HG03565 (cell line): ENCODE data around the gene PSMC6.
A peak's percentile ranks its signal among the peaks of the same experiment; 100 is the strongest.

ENCODE experiments used
- ATAC-seq: cut with Tn5 transposase; IDR thresholded peaks from one replicate; pipeline ENCODE4 v1.9.1; 2021; ENCODE audit warnings: mild to moderate bottlenecking, moderate library complexity; ENCODE audit not compliant: unreplicated experiment

Gene PSMC6

GRCh38 chr14:52706724-52707706 lies at the start of gene PSMC6:
PSMC6 (plus strand) TSS chr14:52707200; CDS start chr14:52707220, 20 bp downstream.
- peak; percentile 89 for ATAC-seq

DNA sequence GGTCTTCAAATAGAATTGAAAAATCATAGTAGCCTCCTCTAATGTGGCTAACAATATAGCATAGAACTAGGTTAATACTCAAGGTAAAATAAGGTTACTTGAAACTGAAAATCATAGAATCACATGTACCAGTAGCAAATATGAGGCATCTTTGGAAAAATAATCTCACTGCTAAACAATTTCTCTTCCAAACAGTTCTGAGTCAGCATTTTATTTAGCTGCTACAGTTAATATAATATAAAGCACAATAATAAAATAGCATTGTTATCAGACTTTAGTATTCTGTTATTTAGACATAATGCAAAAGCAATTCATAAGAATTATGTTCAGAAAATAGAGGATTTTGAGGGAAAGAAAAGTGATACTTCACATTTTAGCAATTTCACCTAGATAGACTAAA lies 46.7 kb upstream of the PSMC6 start:
- no peak for ATAC-seq

- ATAC-seq: no peak
These were observed 46.2 kb upstream of the PSMC6 start for GRCh38 chr14:52660832-52661231.

DNA sequence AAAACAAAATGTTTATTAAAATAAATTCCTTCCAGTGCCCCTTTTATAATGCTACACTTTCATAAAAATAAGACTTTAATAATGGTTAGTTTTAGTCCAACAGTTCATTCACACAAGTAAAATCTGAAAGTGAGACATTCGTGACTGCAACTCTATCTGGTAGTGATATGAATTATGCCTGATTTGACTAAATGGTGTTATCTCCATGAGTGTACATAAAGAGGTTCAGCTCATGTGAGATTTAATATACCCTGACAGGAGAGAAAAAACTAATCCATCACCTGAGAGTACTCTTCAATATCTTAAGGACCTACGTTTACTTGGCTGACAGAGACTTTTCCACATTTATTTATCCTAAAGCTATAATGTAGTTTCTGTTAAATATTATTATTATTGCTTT lies 45.7 kb upstream of the PSMC6 start:
- ATAC-seq: no peak

DNA sequence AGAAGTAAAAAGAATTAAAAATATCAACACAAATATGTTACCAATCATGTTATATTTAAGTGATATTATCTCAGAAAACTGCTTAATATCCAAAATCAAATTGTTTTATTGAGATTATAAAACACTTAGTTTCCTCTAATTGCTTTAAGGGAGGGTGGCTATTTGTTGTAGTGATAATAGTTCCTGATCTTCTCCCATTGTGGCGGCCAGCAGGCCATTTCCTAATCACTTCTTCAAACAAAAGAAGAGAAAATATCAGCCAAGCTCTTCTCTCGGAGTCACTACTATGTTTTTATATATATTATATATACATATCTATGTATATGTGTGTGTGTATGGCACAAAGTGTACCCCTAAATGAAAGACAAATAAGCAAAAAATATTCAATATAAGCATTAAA lies 43.1 kb upstream of the PSMC6 start:
- ATAC-seq: no peak

- ATAC-seq: no peak
These were observed 28.4 kb upstream of the PSMC6 start for GRCh38 chr14:52678591-52678990.

DNA sequence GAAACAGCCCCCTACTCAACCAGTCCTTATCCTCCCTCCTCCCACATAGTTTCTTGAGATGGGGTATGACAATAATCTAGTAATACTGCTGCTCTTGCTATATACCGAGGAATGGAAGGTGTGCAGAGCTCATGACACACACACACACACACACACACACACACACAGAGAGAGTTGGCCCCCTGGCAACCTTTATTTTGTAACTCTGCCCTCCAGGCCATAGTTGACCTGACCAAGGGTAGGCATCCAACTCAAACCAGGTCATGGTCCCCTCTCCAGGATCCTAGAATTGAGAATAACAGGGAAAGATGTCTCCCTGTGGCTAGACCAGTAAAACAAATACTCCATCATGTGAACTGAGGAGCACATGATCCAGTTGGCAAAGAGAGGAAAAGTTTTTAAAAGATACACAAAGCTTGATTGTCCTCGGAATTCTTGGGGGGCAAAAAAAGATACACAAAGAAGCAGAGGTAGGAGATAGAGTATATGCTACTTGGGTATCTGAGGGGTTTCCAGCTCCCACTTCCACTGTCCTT lies 22.9 kb upstream of the PSMC6 start:
- no peak for ATAC-seq

DNA sequence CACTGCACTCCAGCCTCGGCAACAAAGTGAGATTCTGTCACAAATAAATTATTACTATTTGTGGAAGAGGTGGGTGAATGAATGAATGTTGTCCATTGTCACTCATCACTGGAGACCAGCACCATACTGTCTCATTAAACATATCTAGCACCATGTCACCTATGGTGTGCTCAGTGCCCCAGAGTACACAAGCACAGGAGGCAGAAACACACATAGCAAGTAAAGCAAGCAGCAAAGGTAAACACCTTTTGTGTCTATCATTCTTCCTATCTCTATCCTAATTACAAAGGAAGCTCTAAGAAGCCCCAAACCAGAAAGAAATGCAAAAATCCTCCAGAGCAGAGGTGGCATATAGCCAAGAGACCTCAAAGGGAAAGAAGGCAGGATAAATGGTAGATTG lies 20.8 kb upstream of the PSMC6 start:
- no peak for ATAC-seq

DNA sequence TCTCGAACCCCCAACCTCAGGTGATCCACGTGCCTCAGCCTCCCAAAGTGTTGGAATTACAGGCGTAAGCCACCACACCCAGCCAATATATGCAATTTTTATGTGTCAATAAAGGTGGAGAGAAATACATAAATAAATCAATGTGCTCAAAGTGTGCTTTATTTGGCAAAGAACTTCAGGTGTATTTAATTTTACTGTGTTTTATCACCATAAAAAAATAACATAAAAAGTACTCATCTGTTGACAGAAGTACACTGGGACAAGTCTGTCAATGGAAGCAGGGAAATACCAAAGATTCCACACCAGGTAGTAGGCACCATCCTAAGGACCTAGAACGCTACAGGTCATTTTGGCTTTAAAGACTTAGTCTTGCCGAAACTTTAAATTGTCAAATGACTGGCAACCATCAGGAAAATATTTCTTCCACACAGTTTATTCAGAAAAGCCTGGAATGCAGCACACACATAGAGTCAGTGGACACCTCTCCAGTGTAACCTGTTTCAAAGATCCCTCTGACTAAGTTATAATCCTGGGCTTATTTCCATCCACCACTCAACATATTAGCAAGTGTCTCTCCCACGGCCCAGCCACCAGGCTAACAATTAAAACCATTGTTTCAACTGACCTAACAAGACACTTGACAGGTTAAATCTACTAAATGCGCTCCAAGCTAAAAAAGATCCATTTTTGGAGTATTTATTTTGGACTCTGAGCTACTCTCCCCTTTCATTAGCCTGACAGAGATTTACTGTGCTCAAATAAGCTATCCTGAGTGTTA lies 15.8 kb upstream of the PSMC6 start:
- ATAC-seq: no peak

- no peak for ATAC-seq
These were observed 14.6 kb upstream of the PSMC6 start for GRCh38 chr14:52692248-52692962.

DNA sequence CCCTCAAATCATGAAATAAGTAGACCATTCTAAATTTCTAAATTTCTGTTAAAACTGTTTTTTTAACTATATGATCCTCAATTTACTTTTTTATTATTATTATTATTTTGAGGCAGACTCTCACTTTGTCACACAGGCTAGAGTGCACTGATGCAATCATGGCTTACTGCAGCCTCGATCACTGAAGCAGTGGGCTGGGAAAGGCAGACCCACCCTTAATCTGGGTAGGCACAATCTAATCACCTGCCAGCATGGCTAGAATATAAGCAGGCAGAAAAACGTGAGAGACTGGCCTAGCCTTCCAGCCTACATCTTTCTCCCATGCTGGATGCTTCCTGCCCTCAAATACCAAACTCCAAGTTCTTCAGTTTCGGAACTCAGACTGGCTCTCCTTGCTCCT lies 14.0 kb upstream of the PSMC6 start:
- ATAC-seq: no peak

GRCh38 chr14:52693532-52693931 lies 13.5 kb upstream of the PSMC6 start:
- no peak for ATAC-seq

GRCh38 chr14:52694761-52695480 lies 12.1 kb upstream of the PSMC6 start:
- ATAC-seq: peak; percentile 49

DNA sequence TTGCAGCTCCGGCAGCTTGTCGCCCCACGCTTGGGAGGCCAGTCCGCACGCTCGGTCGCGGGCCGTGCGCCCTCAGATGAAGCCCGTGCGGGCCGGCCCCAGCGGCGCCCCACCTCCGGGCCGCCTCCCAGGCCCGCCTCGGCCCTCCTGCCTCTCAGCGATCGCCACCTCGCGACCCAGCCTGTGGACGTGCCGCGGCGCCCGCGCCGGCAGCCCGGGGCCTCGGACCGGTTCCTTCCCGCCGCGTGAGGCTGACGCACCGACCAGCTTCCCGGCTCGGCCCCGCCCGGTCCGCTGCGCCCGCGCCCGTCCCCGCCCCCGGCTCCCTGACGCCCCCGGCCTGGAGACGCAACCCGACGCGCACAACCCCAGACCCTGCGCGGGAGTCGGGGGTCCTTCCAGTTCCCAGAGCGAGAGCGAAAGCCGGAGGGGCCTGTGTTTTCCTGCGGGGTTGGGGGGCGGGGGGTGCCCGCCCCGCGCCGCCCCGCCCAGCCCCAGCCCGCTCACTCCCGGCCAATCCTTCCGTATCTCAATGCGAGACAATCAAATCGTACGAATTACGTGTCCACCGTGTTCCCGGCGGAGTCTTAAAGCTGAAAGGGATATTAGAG lies 11.4 kb upstream of the PSMC6 start, which contains the start of gene ERO1A:
ERO1A (minus strand) TSS at position 78 of the 611 bp plus-strand sequence; CDS start at position 1, 77 bp downstream.
- ATAC-seq: peak; percentile 64

DNA sequence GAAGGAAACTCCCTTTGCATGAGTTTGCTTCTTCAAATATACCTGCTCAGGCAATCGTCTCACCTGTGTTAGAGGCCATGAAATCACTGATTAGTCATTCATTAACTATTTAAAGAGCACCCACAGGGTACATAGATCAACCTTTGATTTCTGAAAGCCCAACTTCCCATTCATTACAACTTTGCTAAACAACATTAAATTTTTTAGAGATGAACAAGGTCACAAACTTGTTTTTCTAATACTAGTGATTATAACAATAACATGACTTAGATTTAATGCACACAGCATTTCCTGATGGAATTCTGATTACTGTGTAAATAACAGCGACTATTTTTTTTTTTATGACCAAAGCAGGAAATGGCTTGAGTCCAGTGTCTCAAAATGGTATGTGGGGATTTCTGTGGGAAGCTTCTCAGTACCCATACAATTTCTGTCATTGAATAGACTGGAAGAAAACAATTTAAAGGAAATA lies 6.3 kb upstream of the PSMC6 start:
- ATAC-seq: no peak

DNA sequence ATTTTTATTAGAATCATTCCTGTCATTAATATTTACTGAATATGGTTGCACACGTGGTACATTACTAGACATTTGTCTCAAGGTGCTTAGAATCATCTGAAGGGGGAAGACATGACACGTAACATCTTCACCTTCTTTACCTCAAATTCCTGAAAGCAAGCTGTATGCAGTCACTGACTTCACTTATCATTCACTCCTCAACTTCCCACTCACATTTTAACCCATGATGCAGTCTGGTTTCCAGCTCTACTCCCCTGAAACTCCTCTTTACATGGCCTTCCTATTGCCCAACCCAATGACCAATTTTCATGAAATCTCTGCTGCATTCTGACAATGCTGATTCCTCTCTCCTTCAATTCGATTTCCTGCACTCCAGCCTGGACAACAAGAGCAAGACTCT lies 5.8 kb upstream of the PSMC6 start:
- ATAC-seq: no peak

GRCh38 chr14:52703225-52703624 lies 3.8 kb upstream of the PSMC6 start:
- ATAC-seq: no peak

GRCh38 chr14:52703664-52704063 lies 3.3 kb upstream of the PSMC6 start:
- no peak for ATAC-seq

- ATAC-seq: no peak
These were observed 714 bp upstream of the PSMC6 start for GRCh38 chr14:52706286-52706685.

GRCh38 chr14:52711666-52712065 lies 4.7 kb downstream of the PSMC6 start:
- no peak for ATAC-seq
